GM21360 (cell line): ENCODE data around the gene SOX14.

Source experiments
- ATAC-seq: cut with Tn5 transposase; IDR thresholded peaks from one replicate; pipeline ENCODE4 v1.9.1; 2021; ENCODE audit warnings: mild to moderate bottlenecking, moderate library complexity; ENCODE audit not compliant: unreplicated experiment

The SOX14 gene

DNA sequence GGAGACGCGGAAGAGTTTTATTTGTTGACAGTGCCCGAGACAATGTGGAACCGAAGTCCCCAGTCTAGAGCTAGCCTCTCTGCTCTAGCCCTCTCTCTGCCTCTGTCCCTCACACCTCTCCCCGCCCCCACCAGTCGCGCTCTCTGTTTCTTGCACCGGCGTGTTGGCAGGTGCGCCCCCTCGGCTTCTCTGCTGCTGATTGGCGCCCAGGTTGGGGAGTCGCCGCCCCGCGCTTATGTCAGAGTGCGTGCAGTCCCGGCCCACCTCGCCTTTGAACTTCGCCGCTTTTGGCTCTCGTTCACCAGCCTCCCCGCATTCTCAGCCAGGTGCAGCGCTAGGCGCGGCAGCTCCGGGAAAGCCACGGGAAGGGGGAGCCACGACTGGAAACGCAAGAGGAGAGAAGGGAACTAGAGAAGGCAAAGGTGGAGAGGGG lies at the start of gene SOX14:
TSS of gene SOX14 (plus strand) at position 315 of the 433 bp plus-strand sequence. CDS start 470 bp downstream, outside the sequence.
- ATAC-seq: no peak

DNA sequence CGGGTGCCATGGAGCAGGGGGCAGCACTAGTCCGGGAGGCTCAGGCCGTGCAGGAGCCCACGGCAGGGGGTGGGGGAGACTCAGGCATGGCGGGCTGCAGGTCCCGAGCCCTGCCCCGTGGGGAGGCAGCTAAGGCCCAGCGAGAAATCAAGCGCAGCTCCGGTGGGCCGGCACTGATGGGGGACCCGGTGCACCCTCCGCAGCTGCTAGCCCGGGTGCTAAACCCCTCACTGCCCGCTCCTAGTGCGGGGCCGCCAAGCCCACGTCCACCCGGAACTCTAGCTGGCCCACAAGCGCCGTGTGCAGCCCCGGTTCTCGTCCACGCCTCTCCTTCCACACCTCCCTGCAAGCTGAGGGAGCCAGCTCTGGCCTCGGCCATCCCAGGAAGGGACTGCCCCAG lies 49.6 kb upstream of the SOX14 start:
- ATAC-seq: no peak

DNA sequence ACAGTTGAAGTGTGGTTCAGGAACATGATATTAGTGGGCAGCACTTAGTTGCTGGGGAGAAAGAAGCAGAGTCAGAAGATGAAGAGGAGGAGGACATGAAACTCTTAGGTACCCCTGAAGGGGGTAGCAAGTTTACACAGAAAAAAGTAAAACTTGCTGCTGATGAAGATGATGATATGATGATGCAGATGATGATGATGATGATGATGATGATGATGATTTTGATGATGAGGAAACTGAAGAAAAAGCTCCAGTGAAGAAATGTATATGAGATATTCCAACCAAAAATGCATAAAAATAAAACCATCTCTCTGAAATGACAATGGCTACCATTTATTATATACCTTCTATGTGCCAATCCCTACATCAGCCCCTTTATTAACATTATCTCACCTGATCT lies 39.9 kb upstream of the SOX14 start:
- no peak for ATAC-seq

DNA sequence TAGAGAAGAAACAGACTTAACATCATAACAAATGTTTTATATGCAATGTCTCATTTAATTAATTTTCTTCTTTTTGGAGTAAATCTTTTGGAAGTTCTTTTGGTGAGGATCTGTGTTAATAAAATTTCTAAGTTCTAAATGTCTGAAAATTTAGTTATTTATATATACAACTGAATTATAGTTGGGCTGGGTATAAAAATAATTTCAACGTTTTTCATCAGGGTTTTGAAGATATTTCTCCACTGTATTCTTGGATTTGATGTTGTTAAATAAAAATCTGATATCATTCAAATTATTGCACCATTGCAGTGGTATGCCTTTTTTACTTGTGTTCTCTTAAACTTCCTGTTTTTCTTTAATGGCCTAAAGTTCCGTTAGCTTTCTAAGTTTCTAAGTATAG lies 26.9 kb upstream of the SOX14 start:
- ATAC-seq: no peak

DNA sequence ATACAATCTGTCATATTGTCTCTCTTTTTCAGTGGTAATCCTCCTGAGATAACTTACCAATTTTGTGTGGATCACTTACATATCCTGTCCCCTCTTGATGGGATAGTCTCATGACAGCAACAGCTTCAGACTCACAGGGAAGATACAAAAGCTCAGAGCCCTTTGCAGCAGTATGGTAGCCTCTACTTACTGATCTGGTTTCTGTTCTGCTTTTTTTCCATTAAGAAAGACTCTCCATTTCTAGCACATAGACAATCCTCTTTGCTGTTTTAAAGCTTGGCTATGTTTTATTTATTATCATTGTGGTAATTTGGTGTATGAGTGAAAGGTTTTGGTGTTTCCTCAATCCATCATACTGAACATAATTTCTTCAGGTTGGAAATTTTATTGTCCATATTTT lies 25.4 kb upstream of the SOX14 start:
- no peak for ATAC-seq

DNA sequence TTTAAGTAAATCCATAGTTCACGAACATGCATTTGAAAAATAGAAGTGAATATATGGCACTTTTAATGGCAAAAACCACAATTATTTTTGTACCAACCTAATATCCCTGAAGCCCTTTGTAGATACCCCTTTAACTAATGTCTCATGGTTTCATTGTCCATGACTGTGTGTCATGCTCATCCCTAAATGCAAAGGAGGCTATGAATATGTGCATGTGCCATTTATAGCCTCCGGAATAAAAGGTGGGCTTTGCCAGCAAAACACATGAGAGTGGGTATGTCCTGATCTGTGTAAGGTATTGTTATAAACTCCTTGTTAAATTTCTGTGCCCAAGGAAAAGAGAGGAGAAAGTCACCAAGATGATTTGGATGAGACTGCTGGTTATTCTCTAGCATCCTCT lies 20.5 kb upstream of the SOX14 start:
- ATAC-seq: no peak

DNA sequence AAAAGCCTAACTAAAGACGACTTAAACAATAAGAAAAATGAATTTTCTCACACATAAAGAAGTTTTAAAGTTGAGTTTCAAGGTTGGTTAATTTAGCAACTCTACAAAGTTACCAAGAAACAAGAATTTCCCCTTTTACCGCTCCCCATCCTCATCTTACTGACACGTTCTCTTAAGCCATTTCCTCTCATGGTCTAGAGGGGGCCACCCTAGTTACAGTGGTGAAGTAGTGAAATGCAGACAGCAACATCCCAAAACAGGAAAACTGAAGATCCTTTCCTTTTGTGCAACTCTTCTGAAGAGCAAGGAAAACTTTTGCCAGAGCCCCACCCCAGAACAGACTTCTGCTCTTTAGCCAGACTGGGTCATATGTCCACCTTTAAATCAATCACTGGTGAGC lies 17.3 kb upstream of the SOX14 start:
- no peak for ATAC-seq

DNA sequence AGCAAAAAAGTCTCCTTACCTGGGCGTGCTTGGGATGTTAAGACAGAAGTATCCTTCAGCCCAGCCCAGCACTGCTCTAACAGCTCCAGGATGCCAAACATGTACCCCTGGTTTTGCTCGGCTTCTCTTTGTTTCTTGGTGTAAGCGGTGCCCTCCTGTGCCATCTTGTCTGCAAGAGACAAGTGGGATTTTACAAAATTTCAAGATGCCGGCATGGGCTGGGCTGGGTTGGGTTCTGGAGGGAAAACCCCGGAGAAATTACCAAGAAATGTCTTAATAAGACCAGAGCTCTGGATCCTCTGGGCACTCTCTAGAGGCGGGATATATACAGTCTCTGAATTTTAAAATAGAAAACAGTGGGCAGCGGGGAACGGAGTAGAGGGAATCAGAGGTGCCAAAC lies 4.6 kb upstream of the SOX14 start:
- no peak for ATAC-seq

DNA sequence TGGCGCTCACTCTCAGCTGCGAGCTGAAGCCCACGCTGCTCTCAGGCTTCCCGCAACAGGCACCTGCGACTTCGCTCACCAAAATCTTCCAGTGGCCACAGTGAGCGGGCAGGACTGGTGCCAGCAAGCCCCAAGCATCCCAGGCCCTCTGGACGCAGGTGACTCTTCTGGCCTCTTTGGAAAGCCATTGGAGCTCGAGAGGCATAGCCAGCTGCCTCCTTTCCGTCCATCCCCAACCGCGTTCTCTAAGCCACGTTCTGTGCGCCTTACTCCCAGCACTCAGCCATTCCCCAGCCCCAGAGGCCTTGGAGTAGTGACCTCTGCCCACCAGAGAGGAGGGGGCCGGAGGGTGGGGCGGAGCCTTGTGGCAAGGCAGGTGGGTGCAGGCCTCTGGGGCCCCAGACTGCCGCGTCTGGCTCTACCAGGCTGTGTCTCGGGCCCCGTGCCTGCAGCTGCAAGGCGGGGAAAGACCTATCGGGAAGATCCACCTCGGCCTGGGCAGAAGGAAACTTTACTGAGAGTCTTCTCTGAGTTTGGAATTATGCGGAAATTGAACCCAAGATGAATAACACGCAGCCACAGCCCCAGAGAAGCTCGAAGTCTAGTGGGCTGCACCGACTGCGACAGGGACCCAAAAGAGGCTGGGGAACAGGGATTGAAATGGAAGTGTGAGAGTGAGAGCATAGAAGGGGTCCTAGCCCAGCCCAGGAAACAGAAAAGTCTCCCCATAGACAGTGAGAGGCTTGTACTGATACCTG lies 3.6 kb upstream of the SOX14 start:
- ATAC-seq: no peak

DNA sequence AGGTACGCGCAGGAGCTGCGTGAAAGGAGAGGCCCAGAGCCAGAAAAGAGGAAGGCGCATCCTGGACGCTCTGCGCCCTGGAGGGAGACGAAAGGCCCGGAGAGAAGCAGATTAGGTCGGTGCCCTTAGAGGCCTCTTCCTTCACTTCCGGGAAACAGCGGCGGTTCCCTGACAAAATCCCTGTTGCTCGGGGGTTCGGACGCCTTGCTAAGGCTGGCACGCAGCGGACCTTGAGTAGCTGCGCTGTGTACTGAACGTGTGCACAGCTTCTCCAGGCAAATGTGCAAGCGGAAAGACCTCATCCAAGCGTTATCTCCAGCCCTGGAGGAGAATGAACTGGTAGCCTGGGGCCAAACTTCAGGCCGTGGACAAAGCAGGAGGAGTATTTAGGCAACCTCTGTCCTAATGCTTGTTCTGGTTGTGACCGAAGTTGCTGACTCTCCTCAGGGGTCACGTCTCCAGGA lies 3.0 kb upstream of the SOX14 start:
- ATAC-seq: no peak

DNA sequence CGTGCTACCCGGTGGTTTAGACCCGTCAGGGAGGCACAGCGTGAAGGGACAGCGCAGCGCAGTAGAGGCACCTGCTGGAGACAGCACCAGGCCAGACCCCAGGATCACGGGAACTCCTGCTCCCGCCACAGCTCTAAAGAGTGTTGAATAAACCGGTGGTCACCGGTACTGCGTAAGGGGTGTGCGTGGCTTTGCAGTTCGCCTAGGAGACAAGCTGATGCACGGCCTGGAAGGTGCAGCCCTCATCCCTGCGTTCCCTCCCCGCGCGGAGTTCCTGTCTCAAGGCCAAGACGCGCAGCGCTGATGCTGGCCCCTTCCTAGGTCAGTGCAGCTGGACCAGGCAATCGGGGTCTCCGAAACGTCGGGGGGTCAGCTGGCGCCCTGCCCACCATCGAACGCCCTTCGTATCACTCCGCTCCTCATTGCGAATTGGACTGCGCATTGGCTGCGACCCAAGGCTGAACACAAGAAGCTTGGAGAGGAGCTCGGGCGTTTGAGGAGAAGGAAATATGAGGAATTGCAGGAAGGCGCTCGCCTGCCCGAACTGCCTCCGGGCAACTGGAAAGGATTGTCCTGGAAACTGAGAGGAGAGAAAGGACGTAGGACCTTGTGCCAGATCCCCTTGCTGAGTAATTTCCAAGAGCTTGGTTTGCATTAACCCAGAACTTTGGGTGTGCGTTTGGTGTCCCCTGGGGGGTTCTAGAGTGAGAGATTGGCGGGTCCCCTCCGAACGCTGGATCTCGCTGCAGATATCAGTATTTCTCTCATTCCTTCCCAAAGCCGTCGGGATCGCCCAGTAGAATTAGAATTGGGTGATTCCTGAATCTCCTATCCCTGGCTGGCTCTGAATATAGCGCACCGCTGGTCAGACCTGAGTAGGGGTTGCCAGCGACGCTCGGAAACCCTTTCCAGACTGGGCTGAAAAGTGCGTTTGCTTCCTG lies 2.3 kb upstream of the SOX14 start:
- no peak for ATAC-seq

DNA sequence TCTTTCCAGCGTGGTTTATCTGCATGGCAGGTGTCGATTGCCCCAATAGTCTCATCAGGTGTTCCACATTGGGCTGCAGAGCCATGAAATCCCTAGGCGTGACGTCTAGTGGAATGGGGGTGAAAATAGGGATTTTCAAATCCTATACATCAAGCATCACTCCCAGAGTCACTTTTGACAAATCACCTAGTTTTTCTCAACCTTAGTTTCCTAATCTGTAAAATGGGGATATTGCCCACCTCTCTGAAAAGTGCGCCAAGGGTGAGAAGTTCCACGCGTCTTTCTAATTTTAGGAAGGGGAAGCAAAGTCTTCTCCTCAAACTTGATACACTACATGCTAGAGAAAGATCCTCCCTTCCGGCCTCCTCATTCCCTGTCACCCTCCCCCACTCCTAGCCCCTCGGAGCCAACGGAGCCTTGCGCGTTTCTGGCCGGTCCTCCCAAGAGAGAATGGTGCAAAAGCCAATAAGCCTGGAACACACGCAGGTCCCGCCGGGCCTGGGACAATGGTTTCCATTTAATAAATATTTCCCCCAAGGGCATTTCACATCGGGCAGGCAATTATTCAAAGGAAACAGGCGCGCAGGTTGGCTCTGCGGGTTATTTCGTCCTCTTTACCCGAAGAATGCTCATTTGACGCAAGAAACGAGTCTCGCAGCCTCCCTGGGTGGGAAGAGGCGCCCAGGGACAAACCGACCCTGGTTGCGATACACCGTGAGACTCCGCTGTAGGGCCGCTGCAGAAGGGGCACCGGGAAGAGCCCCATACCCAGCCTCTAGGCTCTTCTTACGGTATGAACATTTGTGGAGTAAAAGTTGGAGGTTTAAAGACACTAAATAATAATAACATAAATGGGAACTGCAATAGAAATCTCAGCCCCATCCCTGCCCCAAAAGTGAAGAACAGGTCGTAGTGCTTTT lies 1.2 kb upstream of the SOX14 start:
- no peak for ATAC-seq

DNA sequence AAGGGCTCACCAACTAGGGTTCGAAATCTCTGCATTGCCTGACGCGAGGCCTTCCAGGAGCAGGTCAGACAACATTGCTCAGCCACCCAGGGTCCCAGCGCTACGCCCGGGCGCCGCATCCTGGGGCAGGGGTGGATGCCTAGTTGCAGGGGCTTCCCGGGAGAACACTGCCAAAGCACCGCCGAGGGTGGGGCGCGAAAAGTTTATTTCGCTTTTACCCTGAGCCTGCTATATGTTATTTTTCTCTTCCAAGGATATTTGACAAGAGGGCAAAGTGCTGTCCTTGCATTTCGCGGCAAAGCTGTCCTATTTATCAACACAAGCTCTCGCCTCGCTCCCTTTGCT lies 549 bp upstream of the SOX14 start:
- ATAC-seq: no peak

DNA sequence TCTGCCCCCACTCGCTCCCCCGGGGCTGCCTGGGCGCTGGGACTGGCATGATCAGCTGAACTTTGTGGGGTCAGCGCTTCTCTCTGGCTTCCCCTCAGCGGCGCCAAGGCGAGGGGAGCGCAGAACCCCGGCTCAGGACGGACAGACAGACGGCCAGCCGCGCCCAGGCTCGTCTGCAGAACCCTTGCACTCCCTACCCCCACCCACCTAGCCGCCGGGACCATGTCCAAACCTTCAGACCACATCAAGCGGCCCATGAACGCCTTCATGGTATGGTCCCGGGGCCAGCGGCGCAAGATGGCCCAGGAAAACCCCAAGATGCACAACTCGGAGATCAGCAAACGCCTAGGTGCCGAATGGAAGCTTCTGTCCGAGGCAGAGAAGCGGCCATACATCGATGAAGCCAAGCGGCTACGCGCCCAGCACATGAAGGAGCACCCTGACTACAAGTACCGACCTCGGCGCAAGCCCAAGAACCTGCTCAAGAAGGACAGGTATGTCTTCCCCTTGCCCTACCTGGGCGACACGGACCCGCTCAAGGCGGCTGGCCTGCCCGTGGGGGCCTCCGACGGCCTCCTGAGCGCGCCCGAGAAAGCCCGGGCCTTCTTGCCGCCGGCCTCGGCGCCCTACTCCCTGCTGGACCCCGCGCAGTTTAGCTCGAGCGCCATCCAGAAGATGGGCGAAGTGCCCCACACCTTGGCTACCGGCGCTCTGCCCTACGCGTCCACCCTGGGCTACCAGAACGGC lies 621 bp downstream of the SOX14 start:
- ATAC-seq: no peak

DNA sequence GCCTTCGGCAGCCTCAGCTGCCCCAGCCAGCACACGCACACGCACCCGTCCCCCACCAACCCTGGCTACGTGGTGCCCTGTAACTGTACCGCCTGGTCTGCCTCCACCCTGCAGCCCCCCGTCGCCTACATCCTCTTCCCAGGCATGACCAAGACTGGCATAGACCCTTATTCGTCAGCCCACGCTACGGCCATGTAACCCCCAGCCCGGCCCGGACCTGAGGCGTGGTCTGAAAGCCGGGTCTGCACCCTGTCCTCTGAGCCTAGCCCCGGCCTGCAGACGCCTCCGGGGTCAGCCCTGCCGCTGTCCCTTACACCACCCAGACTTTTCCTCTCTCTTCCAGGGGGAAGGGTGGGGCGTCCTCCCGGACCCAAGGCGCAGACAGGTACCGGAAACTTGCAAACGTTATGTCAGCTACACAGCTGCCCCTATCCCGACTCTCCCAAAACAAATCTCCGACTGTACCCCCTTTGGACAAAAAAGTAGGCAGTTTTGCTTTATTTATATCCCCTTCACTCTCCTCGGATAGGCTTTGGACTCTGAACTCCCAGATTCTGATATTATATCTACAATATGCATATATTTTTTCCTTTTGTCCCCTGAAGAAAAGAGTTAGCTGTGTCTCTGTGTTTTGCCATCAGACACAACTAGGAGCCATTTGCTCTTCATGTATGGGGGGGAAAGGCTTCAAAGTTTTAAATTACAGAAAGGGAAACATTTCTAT lies 1.4 kb downstream of the SOX14 start:
- ATAC-seq: no peak

DNA sequence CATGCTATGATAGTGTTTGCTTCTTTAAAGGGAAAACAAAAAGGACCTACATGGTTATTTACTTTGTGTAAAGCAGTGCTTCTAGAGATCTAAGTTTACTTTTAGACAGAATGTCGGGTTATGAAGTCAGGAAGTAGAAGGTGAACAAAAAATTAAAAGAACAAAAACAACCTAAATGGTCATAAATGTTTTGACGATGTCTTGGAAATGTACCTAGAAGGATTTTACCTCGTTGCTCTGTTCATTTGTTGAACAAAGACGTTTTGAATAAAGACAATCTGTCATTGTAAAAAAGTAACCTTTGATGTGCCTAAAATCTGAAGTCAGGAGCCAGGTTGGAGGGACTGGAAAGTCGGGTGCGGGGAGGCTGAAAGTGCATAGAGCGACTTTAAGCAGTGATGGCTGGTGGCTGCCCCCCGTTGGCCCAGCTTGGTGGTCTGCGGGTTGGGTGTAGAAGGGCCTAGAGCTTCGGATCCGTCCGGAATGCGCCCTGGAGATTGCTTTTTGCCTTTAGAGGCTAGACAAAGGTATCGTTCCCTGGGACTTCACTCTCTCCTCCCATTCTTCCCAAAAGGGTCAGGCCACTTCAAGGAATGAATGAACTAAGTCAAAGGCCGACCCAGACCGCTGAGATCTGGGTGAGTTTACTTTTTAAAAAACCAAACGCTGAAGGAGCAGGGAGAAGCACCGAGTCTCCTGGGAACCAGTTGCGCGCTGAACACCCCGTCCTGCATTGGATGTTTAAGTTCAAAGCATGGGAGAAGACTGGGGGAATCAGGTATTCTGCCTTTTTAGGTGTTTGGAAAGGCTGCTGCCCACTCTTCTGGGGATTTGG lies 2.1 kb downstream of the SOX14 start:
- no peak for ATAC-seq

DNA sequence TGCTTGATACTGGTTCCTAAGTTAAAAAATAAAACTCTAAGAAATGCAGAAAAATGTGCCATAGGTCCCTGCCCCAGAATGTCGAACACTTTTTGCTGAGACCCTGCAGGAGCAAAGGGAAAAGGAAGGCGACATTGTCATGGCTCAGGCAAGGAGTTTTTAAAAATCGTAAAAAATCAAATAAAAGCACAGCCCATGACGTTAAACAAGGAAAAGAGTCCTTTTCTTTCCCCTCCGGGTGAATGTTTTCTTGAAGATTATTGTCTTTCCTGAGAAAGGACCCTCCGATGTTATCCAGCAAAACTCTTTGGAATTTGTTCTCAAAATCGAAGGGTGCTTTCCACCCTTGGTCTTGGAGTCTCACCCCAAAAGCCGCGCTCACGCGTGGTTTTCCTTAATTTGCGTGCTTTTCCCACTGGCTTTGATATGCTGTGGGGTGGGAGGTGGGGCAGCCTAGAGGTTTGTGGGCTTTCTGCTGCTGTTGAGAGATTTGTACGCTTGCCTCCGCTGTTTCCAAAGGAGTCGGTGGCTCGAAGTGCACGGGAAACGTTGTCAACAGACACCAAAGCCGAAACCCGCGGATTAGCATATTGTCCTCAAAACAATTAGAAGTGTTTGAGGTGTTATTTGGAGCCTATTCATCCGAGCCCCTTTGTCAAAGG lies 2.9 kb downstream of the SOX14 start:
- ATAC-seq: no peak
